ENCODE measurements around the gene TWSG1. TPM values are rescaled to one million over a fixed set of nuclear protein-coding genes. Genes with fewer than 3 reads are reported as not detected.
A peak's percentile ranks its signal among the peaks of the same experiment; 100 is the strongest.

Gene TWSG1
- total and polyA plus RNA-seq, 2 of the 13 experiments (the other 11 are each of a cell fraction or from before 2014, with no cell fraction given), result 6.6 to 9.4 TPM

- TF ChIP-seq, protein P1, sequence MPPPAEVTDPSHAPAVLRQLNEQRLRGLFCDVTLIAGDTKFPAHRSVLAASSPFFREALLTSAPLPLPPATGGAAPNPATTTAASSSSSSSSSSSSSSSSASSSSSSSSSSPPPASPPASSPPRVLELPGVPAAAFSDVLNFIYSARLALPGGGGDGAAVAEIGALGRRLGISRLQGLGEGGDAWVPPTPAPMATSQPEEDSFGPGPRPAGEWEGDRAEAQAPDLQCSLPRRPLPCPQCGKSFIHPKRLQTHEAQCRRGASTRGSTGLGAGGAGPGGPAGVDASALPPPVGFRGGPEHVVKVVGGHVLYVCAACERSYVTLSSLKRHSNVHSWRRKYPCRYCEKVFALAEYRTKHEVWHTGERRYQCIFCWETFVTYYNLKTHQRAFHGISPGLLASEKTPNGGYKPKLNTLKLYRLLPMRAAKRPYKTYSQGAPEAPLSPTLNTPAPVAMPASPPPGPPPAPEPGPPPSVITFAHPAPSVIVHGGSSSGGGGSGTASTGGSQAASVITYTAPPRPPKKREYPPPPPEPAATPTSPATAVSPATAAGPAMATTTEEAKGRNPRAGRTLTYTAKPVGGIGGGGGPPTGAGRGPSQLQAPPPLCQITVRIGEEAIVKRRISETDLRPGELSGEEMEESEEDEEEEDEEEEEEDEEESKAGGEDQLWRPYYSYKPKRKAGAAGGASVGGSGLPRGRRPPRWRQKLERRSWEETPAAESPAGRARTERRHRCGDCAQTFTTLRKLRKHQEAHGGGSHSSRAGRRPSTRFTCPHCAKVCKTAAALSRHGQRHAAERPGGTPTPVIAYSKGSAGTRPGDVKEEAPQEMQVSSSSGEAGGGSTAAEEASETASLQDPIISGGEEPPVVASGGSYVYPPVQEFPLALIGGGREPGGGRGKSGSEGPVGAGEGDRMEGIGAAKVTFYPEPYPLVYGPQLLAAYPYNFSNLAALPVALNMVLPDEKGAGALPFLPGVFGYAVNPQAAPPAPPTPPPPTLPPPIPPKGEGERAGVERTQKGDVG (CRISPR knock-in tag; IDR thresholded peaks at IDR 0.05; ENCODE audit: borderline replicate concordance), result 0 out of 2 replicates have a peak, but pooled peaks have one; percentile 22
- TF ChIP-seq ZNF772 (CRISPR knock-in tag; IDR thresholded peaks at IDR 0.05) (no peak), ZNF780A (CRISPR knock-in tag; IDR thresholded peaks at IDR 0.05) (no peak), ZNF891 (CRISPR knock-in tag; IDR thresholded peaks at IDR 0.05) (peak; percentile 12; the same call in 1 of the 2 replicates), SIX4 (CRISPR knock-in tag; IDR thresholded peaks at IDR 0.05) (0 out of 2 replicates have a peak, but pooled peaks have one; percentile 13), FOXO1 (CRISPR knock-in tag; IDR thresholded peaks at IDR 0.05) (peak; percentile 41; the same call in 1 of the 2 replicates), MTA1 (CRISPR knock-in tag; IDR thresholded peaks at IDR 0.05; ENCODE audit: borderline replicate concordance) (peak; percentile 50; the same call in 1 of the 2 replicates), SNAPC5 (CRISPR knock-in tag; IDR thresholded peaks at IDR 0.05; ENCODE audit: borderline replicate concordance) (no peak), ZNF709 (CRISPR knock-in tag; IDR thresholded peaks at IDR 0.05) (0 out of 2 replicates have a peak, but pooled peaks have one; percentile 7), ZNF256 (CRISPR knock-in tag; conservative IDR thresholded peaks at IDR 0.05) (peak; percentile 51; the same call in 1 of the 2 replicates), HNRNPLL (IDR thresholded peaks at IDR 0.05; ENCODE audit: low read depth, low read length, poor library complexity, severe bottlenecking) (peak; percentile 32), SALL2 (CRISPR knock-in tag; IDR thresholded peaks at IDR 0.05) (0 out of 2 replicates have a peak, but pooled peaks have one; percentile 6), ZNF577 (CRISPR knock-in tag; IDR thresholded peaks at IDR 0.05; ENCODE audit: borderline replicate concordance, low read depth) (0 out of 2 replicates have a peak, but pooled peaks have one; percentile 55)
- TF ChIP-seq, protein P2, sequence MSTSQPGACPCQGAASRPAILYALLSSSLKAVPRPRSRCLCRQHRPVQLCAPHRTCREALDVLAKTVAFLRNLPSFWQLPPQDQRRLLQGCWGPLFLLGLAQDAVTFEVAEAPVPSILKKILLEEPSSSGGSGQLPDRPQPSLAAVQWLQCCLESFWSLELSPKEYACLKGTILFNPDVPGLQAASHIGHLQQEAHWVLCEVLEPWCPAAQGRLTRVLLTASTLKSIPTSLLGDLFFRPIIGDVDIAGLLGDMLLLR (CRISPR knock-in tag; IDR thresholded peaks at IDR 0.05), result 0 out of 2 replicates have a peak, but pooled peaks have one; percentile 25
- TF ChIP-seq, protein P3, sequence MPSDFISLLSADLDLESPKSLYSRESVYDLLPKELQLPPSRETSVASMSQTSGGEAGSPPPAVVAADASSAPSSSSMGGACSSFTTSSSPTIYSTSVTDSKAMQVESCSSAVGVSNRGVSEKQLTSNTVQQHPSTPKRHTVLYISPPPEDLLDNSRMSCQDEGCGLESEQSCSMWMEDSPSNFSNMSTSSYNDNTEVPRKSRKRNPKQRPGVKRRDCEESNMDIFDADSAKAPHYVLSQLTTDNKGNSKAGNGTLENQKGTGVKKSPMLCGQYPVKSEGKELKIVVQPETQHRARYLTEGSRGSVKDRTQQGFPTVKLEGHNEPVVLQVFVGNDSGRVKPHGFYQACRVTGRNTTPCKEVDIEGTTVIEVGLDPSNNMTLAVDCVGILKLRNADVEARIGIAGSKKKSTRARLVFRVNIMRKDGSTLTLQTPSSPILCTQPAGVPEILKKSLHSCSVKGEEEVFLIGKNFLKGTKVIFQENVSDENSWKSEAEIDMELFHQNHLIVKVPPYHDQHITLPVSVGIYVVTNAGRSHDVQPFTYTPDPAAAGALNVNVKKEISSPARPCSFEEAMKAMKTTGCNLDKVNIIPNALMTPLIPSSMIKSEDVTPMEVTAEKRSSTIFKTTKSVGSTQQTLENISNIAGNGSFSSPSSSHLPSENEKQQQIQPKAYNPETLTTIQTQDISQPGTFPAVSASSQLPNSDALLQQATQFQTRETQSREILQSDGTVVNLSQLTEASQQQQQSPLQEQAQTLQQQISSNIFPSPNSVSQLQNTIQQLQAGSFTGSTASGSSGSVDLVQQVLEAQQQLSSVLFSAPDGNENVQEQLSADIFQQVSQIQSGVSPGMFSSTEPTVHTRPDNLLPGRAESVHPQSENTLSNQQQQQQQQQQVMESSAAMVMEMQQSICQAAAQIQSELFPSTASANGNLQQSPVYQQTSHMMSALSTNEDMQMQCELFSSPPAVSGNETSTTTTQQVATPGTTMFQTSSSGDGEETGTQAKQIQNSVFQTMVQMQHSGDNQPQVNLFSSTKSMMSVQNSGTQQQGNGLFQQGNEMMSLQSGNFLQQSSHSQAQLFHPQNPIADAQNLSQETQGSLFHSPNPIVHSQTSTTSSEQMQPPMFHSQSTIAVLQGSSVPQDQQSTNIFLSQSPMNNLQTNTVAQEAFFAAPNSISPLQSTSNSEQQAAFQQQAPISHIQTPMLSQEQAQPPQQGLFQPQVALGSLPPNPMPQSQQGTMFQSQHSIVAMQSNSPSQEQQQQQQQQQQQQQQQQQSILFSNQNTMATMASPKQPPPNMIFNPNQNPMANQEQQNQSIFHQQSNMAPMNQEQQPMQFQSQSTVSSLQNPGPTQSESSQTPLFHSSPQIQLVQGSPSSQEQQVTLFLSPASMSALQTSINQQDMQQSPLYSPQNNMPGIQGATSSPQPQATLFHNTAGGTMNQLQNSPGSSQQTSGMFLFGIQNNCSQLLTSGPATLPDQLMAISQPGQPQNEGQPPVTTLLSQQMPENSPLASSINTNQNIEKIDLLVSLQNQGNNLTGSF (CRISPR knock-in tag; IDR thresholded peaks at IDR 0.05), result peak; percentile 29; the same call in 1 of the 2 replicates
- TF ChIP-seq, protein P4, sequence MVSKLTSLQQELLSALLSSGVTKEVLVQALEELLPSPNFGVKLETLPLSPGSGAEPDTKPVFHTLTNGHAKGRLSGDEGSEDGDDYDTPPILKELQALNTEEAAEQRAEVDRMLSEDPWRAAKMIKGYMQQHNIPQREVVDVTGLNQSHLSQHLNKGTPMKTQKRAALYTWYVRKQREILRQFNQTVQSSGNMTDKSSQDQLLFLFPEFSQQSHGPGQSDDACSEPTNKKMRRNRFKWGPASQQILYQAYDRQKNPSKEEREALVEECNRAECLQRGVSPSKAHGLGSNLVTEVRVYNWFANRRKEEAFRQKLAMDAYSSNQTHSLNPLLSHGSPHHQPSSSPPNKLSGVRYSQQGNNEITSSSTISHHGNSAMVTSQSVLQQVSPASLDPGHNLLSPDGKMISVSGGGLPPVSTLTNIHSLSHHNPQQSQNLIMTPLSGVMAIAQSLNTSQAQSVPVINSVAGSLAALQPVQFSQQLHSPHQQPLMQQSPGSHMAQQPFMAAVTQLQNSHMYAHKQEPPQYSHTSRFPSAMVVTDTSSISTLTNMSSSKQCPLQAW (CRISPR knock-in tag; IDR thresholded peaks at IDR 0.05), result peak; percentile 62; the same call in 1 of the 2 replicates
These were observed 888 bp upstream of the TWSG1 start (continued) for GRCh38 chr18:9333441-9334328.

Data from HepG2 (cell line).